HG03432 (cell line): Measurements from ENCODE around the gene ELL3.
A peak's percentile ranks its signal among the peaks of the same experiment; 100 is the strongest.
"Not testable (repeated sequence)": the region's sequence is repeated elsewhere in the genome, so short reads cannot be mapped to it uniquely, and the experiment has no call there.

ENCODE experiments used
- ATAC-seq: cut with Tn5 transposase; IDR thresholded peaks from one replicate; pipeline ENCODE4 v1.9.1; 2021; ENCODE audit warnings: mild to moderate bottlenecking, moderate library complexity; ENCODE audit not compliant: unreplicated experiment

ELL3 gene

GRCh38 chr15:43776718-43777266, at the start of gene ELL3:
TSS of gene ELL3 (minus strand) at chr15:43776966. CDS start at chr15:43776901, 65 bp downstream.
- peak; percentile 45 for ATAC-seq

GRCh38 chr15:43826029-43826507, 49.3 kb upstream of the ELL3 start:
- ATAC-seq, result no peak

- ATAC-seq, result not testable (repeated sequence)
These were observed 48.5 kb upstream of the ELL3 start for GRCh38 chr15:43825305-43825704.

- peak; percentile 75 for ATAC-seq
These were observed 47.8 kb upstream of the ELL3 start, which contains the start of gene MFAP1 for GRCh38 chr15:43824302-43825246. TSS of gene MFAP1 (minus strand) at chr15:43824690. CDS start at chr15:43824569, 121 bp downstream.

- ATAC-seq, result no peak
These were observed 44.7 kb upstream of the ELL3 start for GRCh38 chr15:43821505-43821904.

- ATAC-seq, result not testable (repeated sequence)
These were observed 38.3 kb upstream of the ELL3 start for GRCh38 chr15:43815064-43815463.

- ATAC-seq, result no peak
These were observed 32.4 kb upstream of the ELL3 start for GRCh38 chr15:43808960-43809678.

- ATAC-seq, result no peak
These were observed 31.7 kb upstream of the ELL3 start for GRCh38 chr15:43808435-43808950.

GRCh38 chr15:43802676-43803075, 25.9 kb upstream of the ELL3 start:
- not testable (repeated sequence) for ATAC-seq

GRCh38 chr15:43800286-43801141, 23.7 kb upstream of the ELL3 start, which contains the start of gene HYPK:
TSS of gene HYPK (plus strand) at chr15:43800599. CDS start at chr15:43800623, 24 bp downstream.
- ATAC-seq, result peak; percentile 85

GRCh38 chr15:43799945-43800285, 23.1 kb upstream of the ELL3 start, which contains the start of gene SERINC4:
TSS of gene SERINC4 (minus strand) at chr15:43800220. CDS start at chr15:43799986, 234 bp downstream.
- ATAC-seq, result no peak

GRCh38 chr15:43799209-43799944, 22.6 kb upstream of the ELL3 start:
- no peak for ATAC-seq

GRCh38 chr15:43796566-43796965, 19.8 kb upstream of the ELL3 start:
- no peak for ATAC-seq

- ATAC-seq, result no peak
These were observed 19.2 kb upstream of the ELL3 start for GRCh38 chr15:43795997-43796396.

GRCh38 chr15:43795197-43795596, 18.4 kb upstream of the ELL3 start:
- no peak for ATAC-seq

GRCh38 chr15:43794269-43795037, 17.7 kb upstream of the ELL3 start:
- ATAC-seq, result no peak

- no peak for ATAC-seq
These were observed 16.9 kb upstream of the ELL3 start for GRCh38 chr15:43793647-43794046.

GRCh38 chr15:43792761-43793476, 16.2 kb upstream of the ELL3 start:
- no peak for ATAC-seq
